ENCODE results near the gene IPO13.

The IPO13 gene

DNA sequence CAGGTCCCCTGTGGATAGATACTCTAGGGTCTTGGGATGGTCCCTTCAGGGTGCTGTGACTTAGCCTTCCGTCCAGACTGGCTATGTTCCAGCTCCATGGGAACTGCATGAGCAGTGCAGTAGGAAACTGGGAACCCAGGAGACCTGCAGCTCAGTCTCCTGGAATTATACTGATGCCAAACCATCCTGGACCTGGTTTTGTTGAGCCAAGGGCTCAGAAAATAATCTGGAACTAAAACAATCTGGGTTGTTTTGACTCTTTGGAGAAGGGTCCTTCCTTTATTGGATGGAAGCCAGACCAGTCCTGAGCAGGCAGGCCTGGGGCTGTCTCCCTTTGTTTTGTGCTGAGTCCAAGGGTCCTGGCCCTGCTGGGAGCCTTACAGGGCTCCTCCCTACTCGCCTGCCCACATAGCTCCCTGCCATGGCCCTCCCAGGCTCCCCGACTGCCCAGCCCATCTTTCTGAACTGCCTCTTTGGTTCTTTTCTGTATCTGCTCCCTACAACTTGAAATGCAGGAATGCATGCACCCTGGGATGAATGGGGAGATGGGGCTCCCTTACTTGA, 1.2 kb downstream of the IPO13 start:
- H3K4me3 ChIP-seq (ENCODE audit: low read depth in 1 of 2, low read length in 2 of 2): peak overlapping the region; percentile 96 to 98; a peak in 3 of 4 replicates
- H4K20me1 ChIP-seq (ENCODE audit: insufficient read depth, low read length): peaks cover 17% of the 10 kb centered on the region
- no peak overlapping the region for H2AFZ ChIP-seq (ENCODE audit: low read depth, low read length)
- no peaks in the 10 kb centered on the region for H3K27me3 ChIP-seq (ENCODE audit: insufficient read depth, low read length, poor library complexity)
- DNase-seq (no peak), ATAC-seq (ENCODE audit: insufficient read depth, low read depth) (no peak)
- H3K9me3 ChIP-seq (ENCODE audit: insufficient read depth, low read length, severe bottlenecking): no peaks in the 10 kb centered on the region
- peak overlapping the region; percentile 98 for H3K4me2 ChIP-seq (ENCODE audit: insufficient read depth, low read length)
- peak overlapping the region; percentile 92 for H3K9ac ChIP-seq (ENCODE audit: low read depth, low read length)
- H3K4me1 ChIP-seq (ENCODE audit: insufficient read depth, low read length): peaks cover 39% of the 10 kb centered on the region
- H3K36me3 ChIP-seq (ENCODE audit: insufficient read depth, low read length): peaks cover 19% of the 10 kb centered on the region
- H3K79me2 ChIP-seq (ENCODE audit: insufficient read depth, low read length): peaks cover 43% of the 10 kb centered on the region
- TF ChIP-seq, protein P1, sequence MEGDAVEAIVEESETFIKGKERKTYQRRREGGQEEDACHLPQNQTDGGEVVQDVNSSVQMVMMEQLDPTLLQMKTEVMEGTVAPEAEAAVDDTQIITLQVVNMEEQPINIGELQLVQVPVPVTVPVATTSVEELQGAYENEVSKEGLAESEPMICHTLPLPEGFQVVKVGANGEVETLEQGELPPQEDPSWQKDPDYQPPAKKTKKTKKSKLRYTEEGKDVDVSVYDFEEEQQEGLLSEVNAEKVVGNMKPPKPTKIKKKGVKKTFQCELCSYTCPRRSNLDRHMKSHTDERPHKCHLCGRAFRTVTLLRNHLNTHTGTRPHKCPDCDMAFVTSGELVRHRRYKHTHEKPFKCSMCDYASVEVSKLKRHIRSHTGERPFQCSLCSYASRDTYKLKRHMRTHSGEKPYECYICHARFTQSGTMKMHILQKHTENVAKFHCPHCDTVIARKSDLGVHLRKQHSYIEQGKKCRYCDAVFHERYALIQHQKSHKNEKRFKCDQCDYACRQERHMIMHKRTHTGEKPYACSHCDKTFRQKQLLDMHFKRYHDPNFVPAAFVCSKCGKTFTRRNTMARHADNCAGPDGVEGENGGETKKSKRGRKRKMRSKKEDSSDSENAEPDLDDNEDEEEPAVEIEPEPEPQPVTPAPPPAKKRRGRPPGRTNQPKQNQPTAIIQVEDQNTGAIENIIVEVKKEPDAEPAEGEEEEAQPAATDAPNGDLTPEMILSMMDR (IDR thresholded peaks at IDR 0.05; ENCODE audit: borderline replicate concordance, extremely low read depth, low read length, poor library complexity, severe bottlenecking): no peak
- no peak for TF ChIP-seq EZH2 (IDR thresholded peaks at IDR 0.05; ENCODE audit: borderline replicate concordance, low read depth, low read length, severe bottlenecking)
- peak overlapping the region; percentile 99; the same call in 1 of the 2 replicates for H3K27ac ChIP-seq (ENCODE audit: low read length)

GRCh38 chr1:43949678-43950077, 2.9 kb downstream of the IPO13 start:
- ATAC-seq (ENCODE audit: insufficient read depth, low read depth) (no peak), DNase-seq (no peak)
- Histone ChIP-seq H3K36me3 (ENCODE audit: insufficient read depth, low read length) (peaks cover 19% of the 10 kb centered on the region), H3K79me2 (ENCODE audit: insufficient read depth, low read length) (peaks cover 40% of the 10 kb centered on the region), H4K20me1 (ENCODE audit: insufficient read depth, low read length) (peaks cover 26% of the 10 kb centered on the region), H2AFZ (ENCODE audit: low read depth, low read length) (no peak overlapping the region), H3K4me3 (ENCODE audit: low read depth in 1 of 2, low read length in 2 of 2) (no peak overlapping the region), H3K4me2 (ENCODE audit: insufficient read depth, low read length) (peak overlapping the region; percentile 29; the same call in 1 of the 2 replicates), H3K9me3 (ENCODE audit: insufficient read depth, low read length, severe bottlenecking) (no peaks in the 10 kb centered on the region), H3K27me3 (ENCODE audit: insufficient read depth, low read length, poor library complexity) (no peaks in the 10 kb centered on the region), H3K27ac (ENCODE audit: low read length) (no peak overlapping the region), H3K9ac (ENCODE audit: low read depth, low read length) (no peak overlapping the region), H3K4me1 (ENCODE audit: insufficient read depth, low read length) (peaks cover 33% of the 10 kb centered on the region)
- no peak for TF ChIP-seq EZH2 (IDR thresholded peaks at IDR 0.05; ENCODE audit: borderline replicate concordance, low read depth, low read length, severe bottlenecking)
- TF ChIP-seq, protein P1 (IDR thresholded peaks at IDR 0.05; ENCODE audit: borderline replicate concordance, extremely low read depth, low read length, poor library complexity, severe bottlenecking): no peak

DNA sequence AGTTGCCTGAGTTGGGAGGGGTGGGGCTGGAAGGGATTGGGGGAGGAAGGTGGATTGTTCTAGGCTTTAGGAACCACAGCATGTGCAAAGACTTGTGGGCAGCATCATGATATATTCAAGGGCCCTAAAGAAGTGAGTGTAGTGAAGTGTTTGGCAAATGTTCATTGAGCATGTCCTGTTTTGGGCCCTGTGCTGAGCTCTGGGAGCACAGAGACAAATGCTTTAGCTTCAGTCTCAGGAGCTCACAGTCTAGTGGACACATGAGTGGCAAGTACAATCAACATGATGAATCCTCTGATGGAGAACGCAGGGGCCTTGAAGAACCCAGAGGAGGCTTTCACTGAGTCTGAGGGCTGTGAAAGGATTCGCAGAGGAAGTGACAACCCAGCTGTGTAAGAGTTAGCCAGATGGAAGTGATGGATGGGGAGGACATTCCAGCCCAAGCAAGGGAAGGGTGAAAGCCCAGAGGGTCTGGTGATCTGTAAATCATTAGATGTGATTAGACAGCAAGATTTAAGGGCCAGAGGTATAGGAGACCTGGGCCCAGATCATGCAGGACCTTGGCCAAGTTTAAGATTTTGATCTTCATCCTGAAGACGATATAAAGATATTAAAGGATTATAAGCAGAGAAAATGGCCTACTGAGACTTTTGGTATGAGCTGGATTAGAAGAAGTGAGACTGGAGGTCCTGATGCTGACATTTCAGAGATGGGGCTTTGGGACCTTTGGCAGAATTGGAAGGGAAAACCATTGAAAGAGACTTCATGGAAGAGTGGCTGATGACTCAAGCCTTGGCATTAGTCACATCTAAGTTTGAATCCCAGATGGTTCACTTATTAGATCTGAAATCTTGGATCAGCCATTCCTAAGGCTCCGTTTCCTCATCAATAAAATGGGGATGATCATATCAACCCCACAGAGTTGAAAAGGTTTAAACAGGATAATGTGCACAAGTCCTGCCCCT, 4.6 kb downstream of the IPO13 start:
- Histone ChIP-seq H3K4me3 (ENCODE audit: low read depth in 1 of 2, low read length in 2 of 2) (no peak overlapping the region), H3K27me3 (ENCODE audit: insufficient read depth, low read length, poor library complexity) (no peaks in the 10 kb centered on the region), H3K36me3 (ENCODE audit: insufficient read depth, low read length) (peaks cover 19% of the 10 kb centered on the region), H3K4me2 (ENCODE audit: insufficient read depth, low read length) (no peak overlapping the region), H4K20me1 (ENCODE audit: insufficient read depth, low read length) (peaks cover 26% of the 10 kb centered on the region), H3K4me1 (ENCODE audit: insufficient read depth, low read length) (peaks cover 17% of the 10 kb centered on the region), H3K27ac (ENCODE audit: low read length) (no peak overlapping the region), H2AFZ (ENCODE audit: low read depth, low read length) (no peak overlapping the region), H3K9me3 (ENCODE audit: insufficient read depth, low read length, severe bottlenecking) (no peaks in the 10 kb centered on the region), H3K79me2 (ENCODE audit: insufficient read depth, low read length) (peaks cover 27% of the 10 kb centered on the region), H3K9ac (ENCODE audit: low read depth, low read length) (no peak overlapping the region)
- DNase-seq (no peak), ATAC-seq (ENCODE audit: insufficient read depth, low read depth) (no peak)
- TF ChIP-seq, protein P1 (IDR thresholded peaks at IDR 0.05; ENCODE audit: borderline replicate concordance, extremely low read depth, low read length, poor library complexity, severe bottlenecking): no peak
- TF ChIP-seq EZH2 (IDR thresholded peaks at IDR 0.05; ENCODE audit: borderline replicate concordance, low read depth, low read length, severe bottlenecking): no peak
